GM19372 (cell line): ENCODE measurements around the gene ZMYM4.

ENCODE experiments used
- ATAC-seq: cut with Tn5 transposase; IDR thresholded peaks from one replicate; pipeline ENCODE4 v1.9.1; 2021; ENCODE audit warnings: mild to moderate bottlenecking, low read depth, moderate library complexity; ENCODE audit not compliant: unreplicated experiment

Gene ZMYM4

GRCh38 chr1:35274197-35274596, 5.7 kb downstream of the ZMYM4 start:
- no peak for ATAC-seq

- ATAC-seq: no peak
Observed at GRCh38 chr1:35278886-35279554, 10.5 kb downstream of the ZMYM4 start.

- ATAC-seq: no peak
Observed at GRCh38 chr1:35279555-35279904, 11.0 kb downstream of the ZMYM4 start.

- no peak for ATAC-seq
Observed at GRCh38 chr1:35280006-35280405, 11.5 kb downstream of the ZMYM4 start.

GRCh38 chr1:35281565-35281964, 13.1 kb downstream of the ZMYM4 start:
- no peak for ATAC-seq

GRCh38 chr1:35282172-35282571, 13.7 kb downstream of the ZMYM4 start:
- ATAC-seq: no peak

GRCh38 chr1:35284852-35285251, 16.3 kb downstream of the ZMYM4 start:
- no peak for ATAC-seq

- ATAC-seq: no peak
Observed at GRCh38 chr1:35285771-35286606, 17.5 kb downstream of the ZMYM4 start.

GRCh38 chr1:35287807-35288640, 19.5 kb downstream of the ZMYM4 start:
- ATAC-seq: no peak

- ATAC-seq: no peak
Observed at GRCh38 chr1:35288761-35289160, 20.3 kb downstream of the ZMYM4 start.

GRCh38 chr1:35290452-35290851, 21.9 kb downstream of the ZMYM4 start:
- no peak for ATAC-seq

- no peak for ATAC-seq
Observed at GRCh38 chr1:35294809-35295208, 26.3 kb downstream of the ZMYM4 start.

GRCh38 chr1:35297886-35298285, 29.4 kb downstream of the ZMYM4 start:
- no peak for ATAC-seq

GRCh38 chr1:35298464-35298863, 30.0 kb downstream of the ZMYM4 start:
- ATAC-seq: no peak

GRCh38 chr1:35300376-35300775, 31.9 kb downstream of the ZMYM4 start:
- ATAC-seq: no peak

- no peak for ATAC-seq
Observed at GRCh38 chr1:35301674-35302392, 33.3 kb downstream of the ZMYM4 start.

- ATAC-seq: no peak
Observed at GRCh38 chr1:35305383-35305782, 36.9 kb downstream of the ZMYM4 start.

GRCh38 chr1:35315649-35316048, 47.1 kb downstream of the ZMYM4 start:
- ATAC-seq: no peak

- ATAC-seq: no peak
Observed at GRCh38 chr1:35316264-35316663, 47.8 kb downstream of the ZMYM4 start.

- ATAC-seq: no peak
Observed at GRCh38 chr1:35319988-35320713, 51.6 kb downstream of the ZMYM4 start.
